AG10803 (cell line): ENCODE measurements around the gene RYR2.
"Not testable (repeated sequence)": the region's sequence is repeated elsewhere in the genome, so short reads cannot be mapped to it uniquely, and the experiment has no call there.

Experiments
- DNase-seq: peaks from one replicate; pipeline ENCODE4 v3.0.0; 2010; ENCODE audit warnings: low read depth
- H3K4me3 ChIP-seq: 2 replicates; pipeline ENCODE4 v1.5.1; 2011; ENCODE audit warnings: mild to moderate bottlenecking, low read length, control low read depth
- CTCF ChIP-seq: conservative IDR thresholded peaks from 2 replicates; pipeline ENCODE4 v1.5.1; 2011; ENCODE audit warnings: mild to moderate bottlenecking, low read length, control low read depth, inconsistent platforms

Gene RYR2

DNA sequence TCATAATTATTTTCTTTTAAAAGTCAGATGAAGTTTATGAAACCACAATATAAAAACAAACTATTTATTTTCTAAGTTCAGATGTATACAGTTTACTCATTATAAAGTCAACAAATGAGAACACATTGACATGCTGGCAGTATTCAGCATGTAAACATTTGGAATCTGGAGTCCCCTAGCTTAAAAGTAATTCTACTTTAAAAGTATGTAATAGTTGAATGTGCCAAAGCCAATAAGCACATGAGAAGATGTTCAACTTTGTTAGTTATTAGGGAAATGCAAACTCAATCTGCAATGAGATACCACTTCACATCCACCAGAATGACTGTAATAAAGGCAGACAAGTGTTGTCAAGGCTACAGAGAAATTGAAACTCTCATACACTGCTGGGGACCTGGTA lies 96.6 kb downstream of the RYR2 start:
- DNase-seq, result no peak
- no peak overlapping the region for H3K4me3 ChIP-seq
- no peak for TF ChIP-seq CTCF

- no peak for TF ChIP-seq CTCF
- DNase-seq, result no peak
- H3K4me3 ChIP-seq, result no peak overlapping the region
Observed at GRCh38 chr1:237139732-237140131, 97.7 kb downstream of the RYR2 start.

GRCh38 chr1:237140986-237141385 lies 99.0 kb downstream of the RYR2 start:
- no peak for TF ChIP-seq CTCF
- no peak overlapping the region for H3K4me3 ChIP-seq
- DNase-seq, result no peak

DNA sequence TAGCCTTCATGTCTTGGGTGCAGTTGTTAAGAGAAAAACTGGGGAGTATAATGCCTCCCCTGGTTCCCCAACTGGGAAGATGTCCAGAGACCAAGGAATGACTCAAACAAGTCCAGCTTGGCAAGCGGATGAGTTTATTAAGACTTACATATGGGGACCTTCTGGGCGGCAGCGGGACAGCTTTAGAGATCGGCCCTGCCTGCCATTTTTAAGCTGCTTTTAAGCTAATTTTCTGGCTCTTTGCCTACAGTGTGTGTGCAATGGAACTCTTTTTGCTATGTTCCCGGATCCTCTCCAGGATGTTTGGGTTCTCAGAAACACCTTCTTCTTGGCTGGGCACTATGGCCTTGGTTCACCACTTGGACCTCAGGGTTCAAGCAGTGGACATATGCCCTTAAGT lies 99.5 kb downstream of the RYR2 start:
- no peak for DNase-seq
- H3K4me3 ChIP-seq, result no peak overlapping the region
- no peak for TF ChIP-seq CTCF

DNA sequence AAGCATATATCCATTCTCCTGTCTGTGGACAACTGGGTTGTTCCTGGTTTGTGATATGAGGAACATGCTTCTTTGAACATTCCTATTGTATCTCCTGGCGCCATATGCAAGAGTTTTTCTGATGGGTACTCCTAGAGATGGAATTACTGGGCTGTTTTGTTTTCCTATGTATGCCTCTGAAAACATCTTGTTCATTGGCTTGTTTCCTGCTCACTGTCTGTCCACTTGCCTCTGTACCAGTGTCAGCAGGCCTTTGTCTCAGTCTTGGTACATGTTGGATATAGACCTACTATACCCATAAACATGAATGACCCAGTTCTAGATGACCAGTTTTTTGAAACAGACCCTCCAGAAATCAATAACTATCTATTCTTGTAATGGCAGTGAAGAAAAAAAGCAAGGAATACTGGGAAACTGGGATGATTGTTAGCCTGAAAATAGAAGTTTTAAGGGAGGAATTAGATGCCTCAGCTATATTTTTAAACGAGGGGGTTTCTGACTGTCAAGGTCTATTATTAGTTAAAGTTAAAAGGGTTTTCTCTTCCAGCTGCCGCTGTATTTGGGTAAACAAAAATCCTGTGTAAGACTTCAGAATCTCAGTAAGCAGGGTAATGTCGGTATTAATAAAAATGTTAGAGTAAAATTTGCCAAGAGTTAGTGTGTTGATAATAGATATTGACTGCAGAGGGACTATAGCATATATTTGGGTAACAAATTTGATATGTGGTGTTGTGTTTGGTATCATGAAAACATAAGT lies 103.6 kb downstream of the RYR2 start:
- DNase-seq, result no peak
- no peak overlapping the region for H3K4me3 ChIP-seq
- no peak for TF ChIP-seq CTCF

- no peak for DNase-seq
- H3K4me3 ChIP-seq, result no peak overlapping the region
- TF ChIP-seq CTCF, result no peak
Observed at GRCh38 chr1:237146241-237146640, 104.3 kb downstream of the RYR2 start.

DNA sequence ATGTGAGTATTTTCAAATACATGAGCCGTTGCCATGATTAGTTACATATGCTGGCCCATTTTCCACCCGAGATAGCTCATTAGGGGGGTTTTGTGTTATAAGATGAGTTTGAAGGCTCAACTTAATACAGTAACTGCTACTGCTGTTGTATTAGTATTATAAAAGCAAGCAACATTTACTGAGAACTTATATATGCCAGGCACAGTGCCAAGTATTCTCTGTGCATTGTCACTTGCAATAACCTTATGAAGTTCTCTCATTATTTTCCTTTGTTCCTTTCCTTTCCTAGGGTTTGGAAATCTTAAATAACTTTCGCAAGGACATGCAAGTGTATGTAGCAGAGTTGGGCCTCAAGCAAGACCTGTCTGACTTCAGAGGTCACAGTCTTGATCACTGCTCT lies 107.9 kb downstream of the RYR2 start:
- no peak for TF ChIP-seq CTCF
- DNase-seq, result no peak
- H3K4me3 ChIP-seq, result no peak overlapping the region

GRCh38 chr1:237151979-237152378 lies 110.0 kb downstream of the RYR2 start:
- DNase-seq, H3K4me3 ChIP-seq: not testable (repeated sequence)
